IMR-90 (cell line): ENCODE results near the gene NET1. TPM values are rescaled to one million over a fixed set of nuclear protein-coding genes. Genes with fewer than 3 reads are reported as not detected.
A peak's percentile ranks its signal among the peaks of the same experiment; 100 is the strongest.

Experiments
- ATAC-seq: fragments of 200-7000 bp; cut with Tn5 transposase; 2 replicates; pipeline ENCODE4 v1.9.1; 2020; ENCODE audit warnings: low read depth, mild to moderate bottlenecking, moderate library complexity
- BruUV-seq: library from RNA; stranded (reverse); fragments of 400-500 nt; replicated peaks from 2 replicates; lab custom pipeline; 2021; lab: Mats Ljungman, UMichigan
- CTCF ChIA-PET: fragments of 300-600 bp; formaldehyde crosslinking; extraction: SDS; loops from one replicate; lab custom pipeline; 2021; ENCODE audit warnings: antibody characterized with exemption; lab: Yijun Ruan, JAX
- POLR2A ChIA-PET: fragments of 300-600 bp; sonication (Branson Sonifier 250); formaldehyde crosslinking; loops from one replicate; lab custom pipeline; 2022; ENCODE audit warnings: antibody characterized with exemption; ENCODE audit not compliant: unreplicated experiment; lab: Charles Lee
- DNase-seq: peaks from one replicate; pipeline ENCODE4 v3.0.0; 2013
- H2AFZ ChIP-seq: replicated peaks from 2 replicates; pipeline ENCODE3; 2013; ENCODE audit warnings: low read length, mild to moderate bottlenecking; ENCODE audit not compliant: poor library complexity
- H2AK5ac ChIP-seq: 2 replicates; pipeline ENCODE4 v1.6.1; 2013; ENCODE audit warnings: low read depth, low read length, inconsistent platforms
- H2AK9ac ChIP-seq: replicated peaks from 2 replicates; pipeline ENCODE3; 2013; ENCODE audit warnings: mild to moderate bottlenecking, low read depth, low read length, moderate library complexity; ENCODE audit not compliant: poor library complexity
- H2BK120ac ChIP-seq: 2 replicates; pipeline ENCODE4 v1.6.1; 2013; ENCODE audit warnings: low read depth, low read length, inconsistent platforms
- H2BK15ac ChIP-seq: 3 replicates; pipeline ENCODE4 v1.6.1; 2013; ENCODE audit warnings: low read depth, low read length, inconsistent platforms
- H2BK20ac ChIP-seq: 2 replicates; pipeline ENCODE4 v1.6.1; 2013; ENCODE audit warnings: low read depth, mild to moderate bottlenecking, inconsistent platforms, low read length, moderate library complexity
- H2BK5ac ChIP-seq: 2 replicates; pipeline ENCODE4 v1.6.1; 2013; ENCODE audit warnings: mild to moderate bottlenecking, low read depth, low read length, inconsistent platforms; ENCODE audit not compliant: poor library complexity, severe bottlenecking
- H3K14ac ChIP-seq: replicated peaks from 2 replicates; pipeline ENCODE4 v1.6.1; 2013; ENCODE audit warnings: low read depth, low read length, inconsistent platforms
- H3K18ac ChIP-seq: 2 replicates; pipeline ENCODE4 v1.6.1; 2013; ENCODE audit warnings: low read depth, low read length, control low read depth
- H3K23ac ChIP-seq: 2 replicates; pipeline ENCODE4 v1.6.1; 2013; ENCODE audit warnings: low read depth, low read length, inconsistent platforms
- H3K27ac ChIP-seq: 2 replicates; pipeline ENCODE4 v1.5.1; 2013; ENCODE audit warnings: mild to moderate bottlenecking, control low read depth, low read length; ENCODE audit not compliant: insufficient read depth
- H3K27me3 ChIP-seq: 2 replicates; pipeline ENCODE4 v1.6.1; 2013; ENCODE audit warnings: low read length; ENCODE audit not compliant: control insufficient read depth, insufficient read depth
- H3K36me3 ChIP-seq: 2 replicates; pipeline ENCODE4 v1.6.1; 2013; ENCODE audit warnings: low read length, mixed read lengths; ENCODE audit not compliant: control insufficient read depth, insufficient read depth
- H3K4ac ChIP-seq: 2 replicates; pipeline ENCODE4 v1.6.1; 2013; ENCODE audit warnings: low read depth, low read length, inconsistent platforms
- H3K4me1 ChIP-seq: 2 replicates; pipeline ENCODE4 v1.6.1; 2013; ENCODE audit warnings: low read length, mixed read lengths; ENCODE audit not compliant: control insufficient read depth, insufficient read depth
- H3K4me2 ChIP-seq: 2 replicates; pipeline ENCODE4 v1.6.1; 2013; ENCODE audit warnings: low read depth, mild to moderate bottlenecking, control low read depth, low read length, moderate library complexity
- H3K4me3 ChIP-seq: 2 replicates; pipeline ENCODE4 v1.5.1; 2013; ENCODE audit warnings: low read depth, mild to moderate bottlenecking, control low read depth, low read length, moderate library complexity; ENCODE audit not compliant: insufficient read depth
- H3K56ac ChIP-seq: 2 replicates; pipeline ENCODE4 v1.6.1; 2013; ENCODE audit warnings: low read length, inconsistent platforms; ENCODE audit not compliant: insufficient read depth; ENCODE audit errors: extremely low read depth
- H3K79me1 ChIP-seq, 2 experiments: 2 replicates each; pipeline ENCODE4 v1.6.1; 2013; ENCODE audit warnings: low read length in 2 of 2, inconsistent platforms in 1 of 2, low read depth in 1 of 2
- H3K9ac ChIP-seq: 2 replicates; pipeline ENCODE4 v1.6.1; 2013; ENCODE audit warnings: low read depth, low read length, control low read depth
- H3K9me1 ChIP-seq: 2 replicates; pipeline ENCODE4 v1.6.1; 2013; ENCODE audit warnings: low read length, inconsistent platforms; ENCODE audit not compliant: insufficient read depth
- H3K9me3 ChIP-seq: 2 replicates; pipeline ENCODE4 v1.6.1; 2013; ENCODE audit warnings: low read length; ENCODE audit not compliant: control insufficient read depth, insufficient read depth
- H4K20me1 ChIP-seq: 2 replicates; pipeline ENCODE4 v1.6.1; 2013; ENCODE audit warnings: low read length, inconsistent platforms; ENCODE audit not compliant: insufficient read depth
- H4K5ac ChIP-seq: 2 replicates; pipeline ENCODE4 v1.6.1; 2013; ENCODE audit warnings: mild to moderate bottlenecking, low read depth, low read length, control low read depth
- H4K8ac ChIP-seq, 2 experiments: 2 replicates each; pipeline ENCODE4 v1.6.1; 2013; ENCODE audit warnings: low read depth in 2 of 2, low read length in 2 of 2, control low read depth in 1 of 2, inconsistent platforms in 1 of 2
- H4K91ac ChIP-seq: 2 replicates; pipeline ENCODE4 v1.6.1; 2013; ENCODE audit warnings: low read depth, low read length, inconsistent platforms; ENCODE audit not compliant: insufficient read depth
- BHLHE40 ChIP-seq: fragments of 150-350 bp; IDR thresholded peaks from 2 replicates; pipeline ENCODE4 v1.6.1; 2016; ENCODE audit warnings: mild to moderate bottlenecking, low read depth, low read length
- CEBPB ChIP-seq: IDR thresholded peaks from 2 replicates; pipeline ENCODE4 v1.6.1; 2012; ENCODE audit warnings: low read depth, low read length, improper control_type of control experiment
- MAZ ChIP-seq: IDR thresholded peaks from 2 replicates; pipeline ENCODE4 v1.6.1; 2012; ENCODE audit warnings: low read depth, mild to moderate bottlenecking, low read length, improper control_type of control experiment, moderate library complexity, borderline replicate concordance
- MXI1 ChIP-seq: IDR thresholded peaks from 2 replicates; pipeline ENCODE4 v1.6.1; 2012; ENCODE audit warnings: low read depth, mild to moderate bottlenecking, low read length, moderate library complexity, borderline replicate concordance
- RAD21 ChIP-seq: IDR thresholded peaks from 2 replicates; pipeline ENCODE4 v1.6.1; 2012; ENCODE audit warnings: low read length, improper control_type of control experiment
- RCOR1 ChIP-seq: IDR thresholded peaks from 2 replicates; pipeline ENCODE4 v1.6.1; 2012; ENCODE audit warnings: mild to moderate bottlenecking, low read length, improper control_type of control experiment; ENCODE audit not compliant: insufficient replicate concordance
- RFX5 ChIP-seq: IDR thresholded peaks from 2 replicates; pipeline ENCODE4 v1.8.0; 2012; ENCODE audit warnings: low read depth, mild to moderate bottlenecking, low read length, moderate library complexity
- SMC3 ChIP-seq: fragments of 150-350 bp; IDR thresholded peaks from 2 replicates; pipeline ENCODE4 v1.6.1; 2016; ENCODE audit warnings: low read depth, mild to moderate bottlenecking, antibody characterized with exemption, low read length, moderate library complexity
- WGBS, 2 experiments: methylation state at CpG; one replicate each; pipeline versions ENCODE4 v1.1.5 to v1.1.7; 2013; ENCODE audit warnings: missing lambda C conversion rate in 2 of 2; ENCODE audit not compliant: insufficient read length in 1 of 2; ENCODE audit errors: extremely low coverage in 2 of 2; 5-methylcytosine and 5-hydroxymethylcytosine counted together
- dilution Hi-C: fragments of 300-500 bp; cut with HindIII; formaldehyde crosslinking; loops from one replicate; pipeline ENCODE4 v1.14.3; 2018; ENCODE audit warnings: low sequenced_read_pairs; ENCODE audit not compliant: unreplicated experiment
- in situ Hi-C: fragments of 300-500 bp; cut with MboI; formaldehyde crosslinking; loops from 3 replicates; pipeline ENCODE4 v1.14.3; 2019; ENCODE audit warnings: low sequenced_read_pairs, inconsistent platforms, mixed read lengths
- intact Hi-C: fragments of 100-400 bp; cut with micrococcal nuclease; formaldehyde crosslinking; loops from 2 replicates; pipeline ENCODE4 v1.10.0; 2022
- polyA plus RNA-seq, 3 experiments: library from polyadenylated mRNA; depleted of rRNA; stranded (reverse); fragments of >200 nt; gene quantifications; 2 replicates each; pipeline ENCODE4 v1.2.3, GENCODE V29; 2012; ENCODE audit warnings: low replicate concordance in 1 of 3
- total RNA-seq: library from RNA; depleted of rRNA; stranded (reverse); fragments of >200 nt; gene quantifications from 2 replicates; pipeline ENCODE4 v1.2.3, GENCODE V29; 2012
- TF ChIP-seq, protein P1 (sequence below): fragments of 150-350 bp; IDR thresholded peaks from 2 replicates; pipeline ENCODE4 v1.6.1; 2017; ENCODE audit warnings: mild to moderate bottlenecking, antibody characterized with exemption, low read length, low read depth

The NET1 gene
- total and polyA plus RNA-seq, 2 of the 4 experiments (the other 2 are of a cell fraction), result 20.0 to 54.7 TPM

DNA sequence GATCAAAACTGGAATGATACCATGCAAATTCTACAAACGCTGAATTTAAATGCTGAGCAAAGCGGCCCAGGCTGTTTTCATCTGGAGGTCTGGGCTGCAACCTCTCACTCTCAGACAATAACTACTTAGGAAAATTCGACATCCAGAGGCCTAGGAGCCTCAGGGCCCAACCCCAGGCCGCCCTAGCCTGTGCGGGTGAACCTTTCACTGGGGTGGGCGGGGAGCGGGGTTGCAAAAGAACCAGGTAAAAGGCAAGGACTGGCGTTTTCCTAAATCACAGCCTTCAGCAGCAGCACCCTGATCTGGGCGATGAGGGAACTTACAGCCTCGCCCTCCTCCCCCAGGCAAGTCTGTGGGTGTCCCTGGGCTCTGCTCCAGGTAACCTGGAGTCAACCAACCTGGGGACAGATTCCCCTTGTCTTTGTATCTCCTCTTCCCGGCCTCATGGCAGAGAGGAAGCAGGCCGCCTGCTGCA is 53.7 kb downstream of the NET1 start:
- TF ChIP-seq RFX5 (no peak), MXI1 (no peak), BHLHE40 (no peak), CEBPB (no peak), RAD21 (no peak), SMC3 (no peak), RCOR1 (no peak), MAZ (no peak)
- TF ChIP-seq, protein P1, sequence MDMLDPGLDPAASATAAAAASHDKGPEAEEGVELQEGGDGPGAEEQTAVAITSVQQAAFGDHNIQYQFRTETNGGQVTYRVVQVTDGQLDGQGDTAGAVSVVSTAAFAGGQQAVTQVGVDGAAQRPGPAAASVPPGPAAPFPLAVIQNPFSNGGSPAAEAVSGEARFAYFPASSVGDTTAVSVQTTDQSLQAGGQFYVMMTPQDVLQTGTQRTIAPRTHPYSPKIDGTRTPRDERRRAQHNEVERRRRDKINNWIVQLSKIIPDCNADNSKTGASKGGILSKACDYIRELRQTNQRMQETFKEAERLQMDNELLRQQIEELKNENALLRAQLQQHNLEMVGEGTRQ, result no peak
- POLR2A ChIA-PET, result no interaction called here
- Histone ChIP-seq H3K18ac (peak overlapping the region; percentile 57; the same call in 1 of the 2 replicates), H2AK9ac (peak overlapping the region; percentile 79), H3K27me3 (no peaks in the 10 kb centered on the region), H3K4me3 (no peak overlapping the region), H3K23ac (peak overlapping the region; percentile 75; the same call in 1 of the 2 replicates), H3K4me2 (peak overlapping the region; percentile 36; the same call in 1 of the 2 replicates), H3K9ac (peak overlapping the region; percentile 53; the same call in 1 of the 2 replicates), H3K56ac (no peak overlapping the region), H4K8ac (peak overlapping the region; percentile 31 to 82; a peak in 2 of 4 replicates), H2BK120ac (peak overlapping the region; percentile 58), H2BK20ac (peak overlapping the region; percentile 59; the same call in 1 of the 2 replicates), H4K20me1 (no peaks in the 10 kb centered on the region), H2BK15ac (no peak overlapping the region), H3K9me1 (peaks cover 5% of the 10 kb centered on the region), H3K9me3 (peaks cover 6% of the 10 kb centered on the region), H2AFZ (peak overlapping the region; percentile 60), H3K14ac (peak overlapping the region; percentile 40), H2BK5ac (no peak overlapping the region), H3K36me3 (no peaks in the 10 kb centered on the region), H4K91ac (peak overlapping the region; percentile 59; the same call in 1 of the 2 replicates), H4K5ac (peak overlapping the region; percentile 45), H3K27ac (peak overlapping the region; percentile 19; the same call in 1 of the 2 replicates), H3K79me1 (no peaks in the 10 kb centered on the region), H3K4me1 (peaks cover 17% of the 10 kb centered on the region), H2AK5ac (no peak overlapping the region), H3K4ac (peak overlapping the region; percentile 73)
- WGBS, 2 experiments, result 83% methylated on average over 9 of the region's 12 CpGs; no CpG with 5 or more reads in 1 of the 2 experiments
- DNase-seq (no peak), ATAC-seq (no peak)
- dilution Hi-C loops (no loop called here), intact Hi-C loops (loop anchor here (5.0 kb wide), 1 partner anchor 56 kb away; the partner anchor contains the start of gene CALML3), in situ Hi-C loops (loop anchor here (25.0 kb wide), 1 partner anchor 396 kb away; no protein-coding TSS in a partner anchor)
- BruUV-seq, result no TSS peak
- CTCF ChIA-PET, result no interaction called here
